ENCODE measurements around the gene AQP10. TPM values are rescaled to one million over a fixed set of nuclear protein-coding genes. Genes with fewer than 3 reads are reported as not detected.

AQP10 gene
- total RNA-seq, 1 donor, result 0.54 TPM

Small RNAs within 50 kb of the gene (small RNA-seq; reads per million reads assigned to genes)
- gene RF00273 (not detected), gene RNU6-121P (not detected), gene RNU6-239P (not detected), gene RNU7-57P (not detected)

Other genes with a start within 250 kb of the AQP10 start
- under 0.01 TPM for gene NUP210L, start 166.0 kb upstream of the AQP10 start, total RNA-seq
- gene TPM3, start 129.0 kb upstream of the AQP10 start, total RNA-seq, result 314 TPM
- not detected for gene CFAP141, start 114.8 kb upstream of the AQP10 start, total RNA-seq
- gene UBAP2L, start 100.1 kb upstream of the AQP10 start, total RNA-seq, result 83.2 TPM
- gene HAX1, start 48.5 kb upstream of the AQP10 start, total RNA-seq, result 39.0 TPM
- 154 TPM for gene ATP8B2, start 4.4 kb downstream of the AQP10 start, total RNA-seq
- gene IL6R, start 84.2 kb downstream of the AQP10 start, total RNA-seq, result 110 TPM
- 0.27 TPM for gene TDRD10, start 181.1 kb downstream of the AQP10 start, total RNA-seq
- gene SHE, start 181.3 kb downstream of the AQP10 start, total RNA-seq, result 0.27 TPM
- gene UBE2Q1, start 237.6 kb downstream of the AQP10 start, total RNA-seq, result 17.0 TPM
- not detected for gene CHRNB2, start 246.7 kb downstream of the AQP10 start, total RNA-seq

Measured in hematopoietic multipotent progenitor cell (in vitro differentiated cells).